CD4-positive, alpha-beta T cell treated with Interferon alpha-2 for 1 hour (primary cell): ENCODE data around the gene TTF1.
A peak's percentile ranks its signal among the peaks of the same experiment; 100 is the strongest.

Source experiments
- DNase-seq, 2 donors: peaks; one replicate each; pipeline ENCODE4 v3.0.0-alpha.2; 2020 to 2022

TTF1 gene

GRCh38 chr9:132406554-132407122 is at the start of gene TTF1:
TSS of gene TTF1 (minus strand) at chr9:132406840. CDS start at chr9:132402821, 4,019 bp downstream.
- DNase-seq = peak; percentile 94

GRCh38 chr9:132456241-132456640 is 49.6 kb upstream of the TTF1 start:
- no peak for DNase-seq

- DNase-seq = peak; percentile 41 to 52
Observed at GRCh38 chr9:132451276-132451675, 44.6 kb upstream of the TTF1 start.

- DNase-seq = no peak
Observed at GRCh38 chr9:132447902-132448301, 41.3 kb upstream of the TTF1 start.

- no peak for DNase-seq
Observed at GRCh38 chr9:132447346-132447745, 40.7 kb upstream of the TTF1 start.

GRCh38 chr9:132446887-132447286 is 40.2 kb upstream of the TTF1 start:
- DNase-seq = no peak

- no peak for DNase-seq
Observed at GRCh38 chr9:132443951-132444607, 37.4 kb upstream of the TTF1 start.

- DNase-seq = no peak
Observed at GRCh38 chr9:132441404-132441803, 34.8 kb upstream of the TTF1 start.

GRCh38 chr9:132440735-132441134 is 34.1 kb upstream of the TTF1 start:
- DNase-seq = no peak

- no peak for DNase-seq
Observed at GRCh38 chr9:132439153-132439552, 32.5 kb upstream of the TTF1 start.

- DNase-seq = no peak
Observed at GRCh38 chr9:132434881-132435280, 28.2 kb upstream of the TTF1 start.

GRCh38 chr9:132430998-132431397 is 24.4 kb upstream of the TTF1 start:
- no peak for DNase-seq

- no peak for DNase-seq
Observed at GRCh38 chr9:132426639-132427414, 20.2 kb upstream of the TTF1 start.

GRCh38 chr9:132425675-132426062 is 19.0 kb upstream of the TTF1 start:
- DNase-seq = no peak

- no peak for DNase-seq
Observed at GRCh38 chr9:132424857-132425674, 18.4 kb upstream of the TTF1 start.

- DNase-seq = no peak
Observed at GRCh38 chr9:132423503-132423902, 16.9 kb upstream of the TTF1 start.

GRCh38 chr9:132422574-132422973 is 15.9 kb upstream of the TTF1 start:
- no peak for DNase-seq

GRCh38 chr9:132418726-132419363 is 12.2 kb upstream of the TTF1 start:
- no peak for DNase-seq

GRCh38 chr9:132415181-132415580 is 8.5 kb upstream of the TTF1 start:
- no peak for DNase-seq

- no peak for DNase-seq
Observed at GRCh38 chr9:132414731-132415130, 8.1 kb upstream of the TTF1 start.

GRCh38 chr9:132413926-132414325 is 7.3 kb upstream of the TTF1 start:
- no peak for DNase-seq

GRCh38 chr9:132412089-132412488 is 5.4 kb upstream of the TTF1 start:
- DNase-seq = peak in 1 of 2 donors; percentile 31

- DNase-seq = peak; percentile 71 to 77
Observed at GRCh38 chr9:132411091-132411508, 4.5 kb upstream of the TTF1 start.
